Measurements from ENCODE around the gene RHOU.

Gene RHOU

DNA sequence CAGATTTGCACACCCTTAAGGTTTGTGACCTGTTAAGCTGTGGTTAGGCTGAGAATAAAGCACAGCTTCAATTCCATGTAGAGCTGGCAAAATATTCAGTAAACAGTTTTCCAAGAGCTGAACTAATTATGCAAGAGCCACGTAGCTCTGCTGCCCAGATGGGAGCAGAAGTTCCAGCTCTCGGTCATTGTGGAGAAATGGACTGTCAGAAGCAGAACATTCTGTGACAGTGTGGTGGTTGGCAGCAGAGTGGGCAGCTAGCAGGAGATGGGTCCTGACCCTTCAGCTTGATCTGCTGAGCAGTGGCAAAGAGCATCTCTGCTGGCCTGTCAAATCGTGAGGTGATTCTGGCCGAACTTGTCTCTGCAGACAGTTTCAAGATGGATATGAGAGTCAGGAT lies 23.2 kb downstream of the RHOU start:
- H3K27ac ChIP-seq, result no peak overlapping the region
- no peak for TF ChIP-seq CTCF (conservative IDR thresholded peaks at IDR 0.05)

DNA sequence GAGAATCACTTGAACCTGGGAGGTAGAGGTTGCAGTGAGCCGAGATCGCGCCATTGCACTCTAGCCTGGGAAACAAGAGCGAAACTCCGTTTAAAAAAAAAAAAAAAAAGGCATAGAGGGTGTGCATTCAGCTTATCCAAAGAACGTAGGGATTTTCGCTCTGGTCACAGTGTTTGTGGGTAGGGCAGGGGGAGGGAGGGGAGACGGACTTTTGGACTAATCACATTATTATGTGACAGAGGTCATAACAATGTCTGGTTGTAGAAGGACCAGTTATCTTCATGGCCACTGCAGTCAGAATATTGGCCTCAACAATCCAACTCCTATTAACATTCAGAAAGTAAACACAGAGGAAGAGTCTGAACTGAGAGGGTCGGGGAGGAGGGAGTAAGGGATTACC lies 25.7 kb downstream of the RHOU start:
- no peak overlapping the region for H3K27ac ChIP-seq
- TF ChIP-seq CTCF (conservative IDR thresholded peaks at IDR 0.05), result no peak

GRCh38 chr1:228763561-228763960 lies 28.3 kb downstream of the RHOU start:
- no peak overlapping the region for H3K27ac ChIP-seq
- no peak for TF ChIP-seq CTCF (conservative IDR thresholded peaks at IDR 0.05)

DNA sequence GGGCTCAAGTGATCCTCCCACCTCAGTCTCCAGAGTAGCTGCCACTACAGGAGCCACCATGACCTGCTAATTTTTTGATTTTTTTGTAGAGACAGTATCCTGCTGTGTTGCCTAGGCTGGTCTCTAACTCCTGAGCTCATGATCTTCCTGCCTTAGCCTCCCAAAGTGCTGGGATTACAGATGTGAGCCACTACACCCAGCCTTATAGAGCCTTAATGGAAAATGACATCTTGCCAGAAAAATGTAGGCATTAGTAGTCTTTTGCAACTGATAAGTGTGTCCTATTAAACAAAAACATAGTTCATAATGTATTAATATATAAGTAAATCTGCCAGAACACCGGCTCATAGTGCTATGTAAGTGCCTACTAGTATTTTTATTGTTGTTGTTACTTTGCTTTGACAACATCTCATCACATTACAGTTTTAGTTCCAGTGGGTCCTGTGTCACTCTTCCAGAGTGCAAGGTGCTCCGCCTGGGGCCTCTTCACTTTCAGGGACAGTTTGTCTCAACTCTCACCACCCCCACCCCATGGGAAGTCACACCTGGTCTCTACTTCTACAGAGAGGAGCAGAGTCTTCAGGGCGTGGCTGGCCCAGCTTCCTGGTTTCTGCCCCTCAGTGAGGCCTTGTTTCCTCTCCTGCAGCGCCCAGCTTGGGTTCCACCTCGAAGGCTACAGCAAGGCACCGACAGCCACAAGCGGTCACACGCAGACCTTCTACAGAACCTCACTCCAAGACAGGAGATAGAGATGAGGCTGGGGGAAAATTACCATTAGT lies 30.1 kb downstream of the RHOU start:
- no peak for TF ChIP-seq CTCF (conservative IDR thresholded peaks at IDR 0.05)

DNA sequence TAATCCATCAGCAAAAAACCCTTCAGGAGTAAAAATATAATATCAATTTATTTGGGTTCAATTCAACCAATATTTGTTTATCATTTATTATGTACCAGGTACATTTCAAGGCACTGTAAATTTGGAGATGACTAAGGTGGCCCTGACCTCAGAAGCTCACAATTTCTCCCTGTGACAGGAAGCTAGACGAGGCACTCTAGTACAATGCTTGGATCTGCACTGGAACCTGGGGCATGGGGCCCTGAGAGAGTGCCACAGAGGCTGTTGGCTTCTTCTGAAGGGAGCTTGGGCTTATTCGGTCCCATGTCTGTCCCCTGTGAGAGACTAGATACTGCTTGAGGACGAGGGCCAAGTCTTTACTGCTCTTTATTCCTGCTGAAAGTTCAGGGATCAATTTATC lies 31.5 kb downstream of the RHOU start:
- no peak for TF ChIP-seq CTCF (conservative IDR thresholded peaks at IDR 0.05)
- no peak overlapping the region for H3K27ac ChIP-seq

More for the DNA sequence above, 30.1 kb downstream of the RHOU start:
- no peak overlapping the region for H3K27ac ChIP-seq

- no peak overlapping the region for H3K27ac ChIP-seq
- TF ChIP-seq CTCF (conservative IDR thresholded peaks at IDR 0.05), result no peak
Measured at GRCh38 chr1:228767636-228768354, 32.5 kb downstream of the RHOU start.

- TF ChIP-seq CTCF (conservative IDR thresholded peaks at IDR 0.05), result no peak
- no peak overlapping the region for H3K27ac ChIP-seq
Measured at GRCh38 chr1:228768355-228769000, 33.2 kb downstream of the RHOU start.
